ENCODE results near the gene DPYSL4. TPM values are rescaled to one million over a fixed set of nuclear protein-coding genes. Genes with fewer than 3 reads are reported as not detected.

DPYSL4 gene
- total and polyA plus RNA-seq, 2 experiments from 2014 or later, result 10.6 to 23.9 TPM

- Mint-ChIP-seq H3K36me3 (ENCODE audit: low read depth) (peaks cover 45% of the 10 kb centered on the region), H3K27me3 (ENCODE audit: insufficient read depth, low read depth, poor library complexity) (no peaks in the 10 kb centered on the region), H3K4me1 (no peaks in the 10 kb centered on the region), H3K9me3 (peaks cover 47% of the 10 kb centered on the region), H3K4me3 (no peak overlapping the region), H3K27ac (no peak overlapping the region)
- ATAC-seq, result no peak
- no peaks in the 10 kb centered on the region for H3F3A ChIP-seq (replicated peaks; ENCODE audit: low read depth)
- no peaks in the 10 kb centered on the region for H3K9me2 ChIP-seq (ENCODE audit: insufficient read depth)
- DNase-seq (ENCODE audit: low spot score), result no peak
- H2AFZ ChIP-seq, result no peak overlapping the region
- no peaks in the 10 kb centered on the region for H3K79me2 ChIP-seq (replicated peaks; ENCODE audit: insufficient read depth)
- TF ChIP-seq CREB1 (CRISPR knock-in tag; IDR thresholded peaks at IDR 0.05; ENCODE audit: low read depth) (no peak), CTCF (conservative IDR thresholded peaks at IDR 0.05; ENCODE audit: low read depth in 2 of 2) (peak; percentile 23 to 44; a peak in 1 of 4 replicates)
- no peaks in the 10 kb centered on the region for H3K36me3 ChIP-seq (ENCODE audit: insufficient read depth)
- H3K27ac ChIP-seq (ENCODE audit: low read depth), result no peak overlapping the region
- H3K4me2 ChIP-seq, result no peak overlapping the region
- no peaks in the 10 kb centered on the region for H4K20me1 ChIP-seq (replicated peaks; ENCODE audit: insufficient read depth)
- H3K27me3 ChIP-seq (ENCODE audit: insufficient read depth), result no peaks in the 10 kb centered on the region
- H3K4me1 ChIP-seq (ENCODE audit: insufficient read depth), result no peaks in the 10 kb centered on the region
- no peak overlapping the region for H3K4me3 ChIP-seq
Observed at GRCh38 chr10:132219486-132219885, 32.7 kb downstream of the DPYSL4 start.

- no peak for DNase-seq (ENCODE audit: low spot score)
- Histone ChIP-seq H3K27ac (ENCODE audit: low read depth) (no peak overlapping the region), H3K4me2 (no peak overlapping the region), H3K4me1 (ENCODE audit: insufficient read depth) (no peaks in the 10 kb centered on the region), H2AFZ (no peak overlapping the region), H3K36me3 (ENCODE audit: insufficient read depth) (no peaks in the 10 kb centered on the region), H3K79me2 (replicated peaks; ENCODE audit: insufficient read depth) (no peaks in the 10 kb centered on the region), H4K20me1 (replicated peaks; ENCODE audit: insufficient read depth) (no peaks in the 10 kb centered on the region), H3F3A (replicated peaks; ENCODE audit: low read depth) (no peaks in the 10 kb centered on the region), H3K9me2 (ENCODE audit: insufficient read depth) (no peaks in the 10 kb centered on the region), H3K27me3 (ENCODE audit: insufficient read depth) (no peaks in the 10 kb centered on the region), H3K4me3 (no peak overlapping the region)
- peaks cover 43% of the 10 kb centered on the region for H3K9me3 Mint-ChIP-seq
- no peak for ATAC-seq
- no peak for TF ChIP-seq NANOG (IDR thresholded peaks at IDR 0.05; ENCODE audit: borderline replicate concordance)
- no peak for TF ChIP-seq ZNF462 (CRISPR knock-in tag; IDR thresholded peaks at IDR 0.05)
- no peak for TF ChIP-seq JUNB (IDR thresholded peaks at IDR 0.05; ENCODE audit: unreplicated experiment)
- no peak for TF ChIP-seq REST (IDR thresholded peaks at IDR 0.05; ENCODE audit: unreplicated experiment)
- TF ChIP-seq ETS1 (IDR thresholded peaks at IDR 0.05), result no peak
- no peak for TF ChIP-seq CREB1 (CRISPR knock-in tag; IDR thresholded peaks at IDR 0.05; ENCODE audit: low read depth)
- no peak for TF ChIP-seq ZNF331 (CRISPR knock-in tag; IDR thresholded peaks at IDR 0.05; ENCODE audit: low read depth)
- TF ChIP-seq ZNF114 (CRISPR knock-in tag; IDR thresholded peaks at IDR 0.05), result no peak
- H3K27ac Mint-ChIP-seq, result no peak overlapping the region
- H3K27me3 Mint-ChIP-seq (ENCODE audit: insufficient read depth, low read depth, poor library complexity), result no peaks in the 10 kb centered on the region
- H3K4me1 Mint-ChIP-seq, result no peaks in the 10 kb centered on the region
- H3K36me3 Mint-ChIP-seq (ENCODE audit: low read depth), result peaks cover 42% of the 10 kb centered on the region
- no peak overlapping the region for H3K4me3 Mint-ChIP-seq
Observed at GRCh38 chr10:132220061-132220460, 33.3 kb downstream of the DPYSL4 start.

Data from GM23338 (cell line).